Spinal cord (tissue), 10 donors: Measurements from ENCODE around the gene ZNFX1. TPM values are rescaled to one million over a fixed set of nuclear protein-coding genes. Genes with fewer than 3 reads are reported as not detected.
"Not testable (repeated sequence)": the region's sequence is repeated elsewhere in the genome, so short reads cannot be mapped to it uniquely, and the experiment has no call there.

Experiments
- DNase-seq, 6 donors: peaks; one replicate each; pipeline versions ENCODE4 v3.0.0 to v3.0.0-alpha.2; 2013 to 2015; ENCODE audit warnings: low spot score in 6 of 6, low read depth in 4 of 6
- H3K27ac ChIP-seq: one replicate; pipeline ENCODE4 v1.5.1; 2013; ENCODE audit warnings: low read depth, low read length, control low read depth
- H3K27me3 ChIP-seq: one replicate; pipeline ENCODE4 v1.6.1; 2013; ENCODE audit warnings: low read length; ENCODE audit not compliant: control insufficient read depth, insufficient read depth
- H3K36me3 ChIP-seq: one replicate; pipeline ENCODE4 v1.6.1; 2013; ENCODE audit warnings: low read length; ENCODE audit not compliant: control insufficient read depth, insufficient read depth
- H3K4me1 ChIP-seq: one replicate; pipeline ENCODE4 v1.6.1; 2013; ENCODE audit warnings: low read length; ENCODE audit not compliant: control insufficient read depth, insufficient read depth
- H3K4me3 ChIP-seq: one replicate; pipeline ENCODE4 v1.5.1; 2013; ENCODE audit warnings: low read depth, low read length, control low read depth
- H3K9me3 ChIP-seq: one replicate; pipeline ENCODE4 v1.6.1; 2013; ENCODE audit warnings: low read length; ENCODE audit not compliant: control insufficient read depth, insufficient read depth
- WGBS: methylation state at CpG from one replicate; pipeline ENCODE4 v1.1.5; 2013; ENCODE audit warnings: missing lambda C conversion rate; ENCODE audit not compliant: insufficient coverage; 5-methylcytosine and 5-hydroxymethylcytosine counted together
- polyA plus RNA-seq, 2 donors: library from polyadenylated mRNA; unstranded; fragments of 120-200 nt; gene quantifications; one replicate each; pipeline ENCODE4 v1.2.1, GENCODE V29; 2013; ENCODE audit not compliant: insufficient read length in 2 of 2
- total RNA-seq, 2 donors: library from RNA; depleted of rRNA in 1 of 2; stranded (reverse); fragments of 120-200 nt in 1 of 2; fragments of >200 nt in 1 of 2; gene quantifications; one replicate each; pipeline versions ENCODE4 v1.2.3 to v1.2.4, GENCODE V29; 2013 to 2014
- donor health status: healthy.

Gene ZNFX1
- total and polyA plus RNA-seq, 4 donors, result 14.2 to 26.5 (median 16.0) TPM

- not testable (repeated sequence) for DNase-seq
Measured at GRCh38 chr20:49294002-49294654, 16.3 kb upstream of the ZNFX1 start.

GRCh38 chr20:49293122-49293521 lies 15.3 kb upstream of the ZNFX1 start:
- no peaks in the 10 kb centered on the region for H3K9me3 ChIP-seq
- no peaks in the 10 kb centered on the region for H3K27me3 ChIP-seq
- peaks cover 41% of the 10 kb centered on the region for H3K36me3 ChIP-seq
- no peak overlapping the region for H3K4me3 ChIP-seq
- no CpG with 5 or more reads among the region's 6 CpGs for WGBS
- DNase-seq, result no peak
- H3K4me1 ChIP-seq, result peaks cover 10% of the 10 kb centered on the region
- no peak overlapping the region for H3K27ac ChIP-seq

More at GRCh38 chr20:49294002-49294654, 16.3 kb upstream of the ZNFX1 start:
- H3K9me3 ChIP-seq, H3K27me3 ChIP-seq, H3K4me3 ChIP-seq, H3K27ac ChIP-seq: not testable (repeated sequence)
- Histone ChIP-seq H3K36me3 (peaks cover 39% of the 10 kb centered on the region), H3K4me1 (peaks cover 10% of the 10 kb centered on the region)
- WGBS, result 78% methylated on average over 6 of the region's 16 CpGs

- H3K36me3 ChIP-seq, result peaks cover 41% of the 10 kb centered on the region
- 60% methylated on average over 2 of the region's 3 CpGs for WGBS
- peaks cover 3% of the 10 kb centered on the region for H3K9me3 ChIP-seq
- no peaks in the 10 kb centered on the region for H3K27me3 ChIP-seq
- H3K4me1 ChIP-seq, result peaks cover 1% of the 10 kb centered on the region
- H3K27ac ChIP-seq, result no peak overlapping the region
- no peak overlapping the region for H3K4me3 ChIP-seq
- DNase-seq, result no peak
Measured at GRCh38 chr20:49292010-49292409, 14.2 kb upstream of the ZNFX1 start.

- Histone ChIP-seq H3K36me3 (peaks cover 48% of the 10 kb centered on the region), H3K27me3 (no peaks in the 10 kb centered on the region), H3K4me3 (no peak overlapping the region), H3K4me1 (no peaks in the 10 kb centered on the region), H3K9me3 (peaks cover 7% of the 10 kb centered on the region), H3K27ac (no peak overlapping the region)
- no peak for DNase-seq
- no CpG with 5 or more reads among the region's 1 CpG for WGBS
Measured at GRCh38 chr20:49291200-49291599, 13.3 kb upstream of the ZNFX1 start.

GRCh38 chr20:49290608-49291191 lies 12.8 kb upstream of the ZNFX1 start:
- Histone ChIP-seq H3K27me3 (no peaks in the 10 kb centered on the region), H3K27ac (no peak overlapping the region), H3K4me3 (no peak overlapping the region), H3K9me3 (peaks cover 11% of the 10 kb centered on the region), H3K36me3 (peaks cover 53% of the 10 kb centered on the region), H3K4me1 (no peaks in the 10 kb centered on the region)
- 86% methylated on average over 6 of the region's 6 CpGs for WGBS
- DNase-seq, result no peak

GRCh38 chr20:49288784-49289696 lies 11.2 kb upstream of the ZNFX1 start:
- Histone ChIP-seq H3K36me3 (peaks cover 64% of the 10 kb centered on the region), H3K9me3 (peaks cover 11% of the 10 kb centered on the region), H3K27ac (no peak overlapping the region), H3K27me3 (no peaks in the 10 kb centered on the region), H3K4me1 (no peaks in the 10 kb centered on the region), H3K4me3 (no peak overlapping the region)
- no peak for DNase-seq
- 100% methylated on average over 2 of the region's 10 CpGs for WGBS

GRCh38 chr20:49288250-49288751 lies 10.4 kb upstream of the ZNFX1 start:
- Histone ChIP-seq H3K36me3 (peaks cover 65% of the 10 kb centered on the region), H3K9me3 (peaks cover 11% of the 10 kb centered on the region), H3K4me1 (no peaks in the 10 kb centered on the region), H3K27me3 (no peaks in the 10 kb centered on the region), H3K4me3 (no peak overlapping the region), H3K27ac (no peak overlapping the region)
- WGBS, result 88% methylated on average over 1 of the region's 2 CpGs
- no peak for DNase-seq

GRCh38 chr20:49287555-49288249 lies 9.8 kb upstream of the ZNFX1 start:
- Histone ChIP-seq H3K27ac (no peak overlapping the region), H3K4me1 (no peaks in the 10 kb centered on the region), H3K9me3 (peaks cover 11% of the 10 kb centered on the region), H3K36me3 (peaks cover 71% of the 10 kb centered on the region), H3K4me3 (no peak overlapping the region), H3K27me3 (no peaks in the 10 kb centered on the region)
- DNase-seq, result no peak
